Transverse colon (tissue), 4 donors: Measurements from ENCODE around the gene GNG14.

ENCODE experiments used
- CTCF ChIP-seq, 5 experiments: fragments of 200-600 bp in 3 of 5; fragments of 450-650 bp in 2 of 5; sonication (generic) in 3 of 5; IDR thresholded peaks; 1 replicate in 2 of 5; 2 replicates in 3 of 5; pipeline ENCODE4 v1.5.1; 2016 to 2017; ENCODE audit warnings: antibody characterized with exemption in 5 of 5, inconsistent platforms in 3 of 5, mild to moderate bottlenecking in 2 of 5, moderate library complexity in 1 of 5
- POLR2A ChIP-seq: fragments of 450-650 bp; IDR thresholded peaks from one replicate; pipeline ENCODE4 v1.6.1; 2016; ENCODE audit warnings: antibody characterized with exemption, mild to moderate bottlenecking, moderate library complexity
- POLR2AphosphoS5 ChIP-seq, 3 donors: sonication (generic); formaldehyde crosslinking; IDR thresholded peaks; one replicate each; pipeline ENCODE4 v1.6.1; 2016; ENCODE audit warnings: antibody characterized with exemption in 3 of 3

GRCh38 chr19:12731337-12731736, 43.5 kb downstream of the GNG14 start:
- no peak for TF ChIP-seq CTCF (IDR thresholded peaks at IDR 0.05)
- TF ChIP-seq POLR2A = no peak
- TF ChIP-seq POLR2AphosphoS5 (IDR thresholded peaks at IDR 0.05) = no peak
